ENCODE results near the gene MYO18A. TPM values are rescaled to one million over a fixed set of nuclear protein-coding genes. Genes with fewer than 3 reads are reported as not detected.
A peak's percentile ranks its signal among the peaks of the same experiment; 100 is the strongest.

MYO18A gene
- total and polyA plus RNA-seq, 4 donors: 41.4 to 75.9 (median 59.4) TPM

- Histone ChIP-seq H3K4me3 (ENCODE audit: low read depth, low read length) (no peak overlapping the region), H3K9me3 (ENCODE audit: control insufficient read depth, insufficient read depth, low read length) (no peaks in the 10 kb centered on the region), H3K27me3 (ENCODE audit: control insufficient read depth, insufficient read depth, low read length) (no peaks in the 10 kb centered on the region), H3K27ac (ENCODE audit: low read depth, low read length) (peak overlapping the region; percentile 68), H3K4me1 (ENCODE audit: control insufficient read depth, insufficient read depth, low read length) (peaks cover 70% of the 10 kb centered on the region), H3K36me3 (ENCODE audit: control insufficient read depth, insufficient read depth, low read length) (no peaks in the 10 kb centered on the region)
- 68% methylated on average over 6 of the region's 13 CpGs for WGBS (ENCODE audit: insufficient coverage)
- peak in 2 of 6 donors; percentile 80 to 86 for DNase-seq (ENCODE audit: low read depth in 4 of 6, low spot score in 6 of 6)
Observed at GRCh38 chr17:29039764-29040598, 140.2 kb downstream of the MYO18A start.

- Histone ChIP-seq H3K4me3 (ENCODE audit: low read depth, low read length) (no peak overlapping the region), H3K36me3 (ENCODE audit: control insufficient read depth, insufficient read depth, low read length) (no peaks in the 10 kb centered on the region), H3K4me1 (ENCODE audit: control insufficient read depth, insufficient read depth, low read length) (peaks cover 60% of the 10 kb centered on the region), H3K9me3 (ENCODE audit: control insufficient read depth, insufficient read depth, low read length) (peaks cover 9% of the 10 kb centered on the region), H3K27ac (ENCODE audit: low read depth, low read length) (peak overlapping the region; percentile 57), H3K27me3 (ENCODE audit: control insufficient read depth, insufficient read depth, low read length) (no peaks in the 10 kb centered on the region)
- WGBS (ENCODE audit: insufficient coverage): 4% methylated on average over 12 of the region's 15 CpGs
- DNase-seq (ENCODE audit: low read depth in 4 of 6, low spot score in 6 of 6): peak in 2 of 6 donors; percentile 86 to 88
Observed at GRCh38 chr17:29038085-29038795, 142.0 kb downstream of the MYO18A start.

GRCh38 chr17:29037739-29038084, 142.5 kb downstream of the MYO18A start:
- Histone ChIP-seq H3K4me3 (ENCODE audit: low read depth, low read length) (no peak overlapping the region), H3K9me3 (ENCODE audit: control insufficient read depth, insufficient read depth, low read length) (peaks cover 9% of the 10 kb centered on the region), H3K4me1 (ENCODE audit: control insufficient read depth, insufficient read depth, low read length) (peaks cover 58% of the 10 kb centered on the region), H3K27me3 (ENCODE audit: control insufficient read depth, insufficient read depth, low read length) (no peaks in the 10 kb centered on the region), H3K27ac (ENCODE audit: low read depth, low read length) (peak overlapping the region; percentile 57), H3K36me3 (ENCODE audit: control insufficient read depth, insufficient read depth, low read length) (no peaks in the 10 kb centered on the region)
- peak in 1 of 6 donors; percentile 85 for DNase-seq (ENCODE audit: low read depth in 4 of 6, low spot score in 6 of 6)
- 22% methylated on average over 10 of the region's 10 CpGs for WGBS (ENCODE audit: insufficient coverage)

- H3K27me3 ChIP-seq (ENCODE audit: control insufficient read depth, insufficient read depth, low read length): no peaks in the 10 kb centered on the region
- H3K4me1 ChIP-seq (ENCODE audit: control insufficient read depth, insufficient read depth, low read length): peaks cover 57% of the 10 kb centered on the region
- H3K4me3 ChIP-seq (ENCODE audit: low read depth, low read length): no peak overlapping the region
- peaks cover 9% of the 10 kb centered on the region for H3K9me3 ChIP-seq (ENCODE audit: control insufficient read depth, insufficient read depth, low read length)
- 95% methylated on average over 2 of the region's 5 CpGs for WGBS (ENCODE audit: insufficient coverage)
- no peaks in the 10 kb centered on the region for H3K36me3 ChIP-seq (ENCODE audit: control insufficient read depth, insufficient read depth, low read length)
- DNase-seq (ENCODE audit: low read depth in 4 of 6, low spot score in 6 of 6): no peak
- no peak overlapping the region for H3K27ac ChIP-seq (ENCODE audit: low read depth, low read length)
Observed at GRCh38 chr17:29036584-29036983, 143.6 kb downstream of the MYO18A start.

- H3K4me3 ChIP-seq (ENCODE audit: low read depth, low read length): no peak overlapping the region
- H3K27me3 ChIP-seq (ENCODE audit: control insufficient read depth, insufficient read depth, low read length): no peaks in the 10 kb centered on the region
- no peak for DNase-seq (ENCODE audit: low read depth in 4 of 6, low spot score in 6 of 6)
- H3K4me1 ChIP-seq (ENCODE audit: control insufficient read depth, insufficient read depth, low read length): peaks cover 47% of the 10 kb centered on the region
- H3K9me3 ChIP-seq (ENCODE audit: control insufficient read depth, insufficient read depth, low read length): peaks cover 9% of the 10 kb centered on the region
- H3K27ac ChIP-seq (ENCODE audit: low read depth, low read length): no peak overlapping the region
- H3K36me3 ChIP-seq (ENCODE audit: control insufficient read depth, insufficient read depth, low read length): no peaks in the 10 kb centered on the region
- no CpG with 5 or more reads among the region's 1 CpG for whole genome bisulfite sequencing (ENCODE audit: insufficient coverage)
Observed at GRCh38 chr17:29034510-29034909, 145.7 kb downstream of the MYO18A start.

- WGBS (ENCODE audit: insufficient coverage): 10% methylated on average over 1 of the region's 6 CpGs
- Histone ChIP-seq H3K27me3 (ENCODE audit: control insufficient read depth, insufficient read depth, low read length) (no peaks in the 10 kb centered on the region), H3K27ac (ENCODE audit: low read depth, low read length) (no peak overlapping the region)
Observed at GRCh38 chr17:29032857-29033197, 147.4 kb downstream of the MYO18A start.

GRCh38 chr17:29032013-29032856, 148.0 kb downstream of the MYO18A start:
- Histone ChIP-seq H3K9me3 (ENCODE audit: control insufficient read depth, insufficient read depth, low read length) (peaks cover 9% of the 10 kb centered on the region), H3K27me3 (ENCODE audit: control insufficient read depth, insufficient read depth, low read length) (no peaks in the 10 kb centered on the region), H3K4me1 (ENCODE audit: control insufficient read depth, insufficient read depth, low read length) (peaks cover 38% of the 10 kb centered on the region), H3K4me3 (ENCODE audit: low read depth, low read length) (no peak overlapping the region), H3K36me3 (ENCODE audit: control insufficient read depth, insufficient read depth, low read length) (no peaks in the 10 kb centered on the region), H3K27ac (ENCODE audit: low read depth, low read length) (no peak overlapping the region)
- peak in 2 of 6 donors; percentile 55 to 68 for DNase-seq (ENCODE audit: low read depth in 4 of 6, low spot score in 6 of 6)
- 26% methylated on average over 7 of the region's 11 CpGs for WGBS (ENCODE audit: insufficient coverage)

More at GRCh38 chr17:29032857-29033197, 147.4 kb downstream of the MYO18A start:
- DNase-seq (ENCODE audit: low read depth in 4 of 6, low spot score in 6 of 6): peak in 1 of 6 donors; percentile 77
- no peaks in the 10 kb centered on the region for H3K36me3 ChIP-seq (ENCODE audit: control insufficient read depth, insufficient read depth, low read length)
- H3K4me1 ChIP-seq (ENCODE audit: control insufficient read depth, insufficient read depth, low read length): peaks cover 38% of the 10 kb centered on the region
- H3K9me3 ChIP-seq (ENCODE audit: control insufficient read depth, insufficient read depth, low read length): peaks cover 9% of the 10 kb centered on the region
- H3K4me3 ChIP-seq (ENCODE audit: low read depth, low read length): no peak overlapping the region

GRCh38 chr17:29031488-29031887, 148.7 kb downstream of the MYO18A start:
- Histone ChIP-seq H3K9me3 (ENCODE audit: control insufficient read depth, insufficient read depth, low read length) (peaks cover 9% of the 10 kb centered on the region), H3K36me3 (ENCODE audit: control insufficient read depth, insufficient read depth, low read length) (no peaks in the 10 kb centered on the region), H3K4me1 (ENCODE audit: control insufficient read depth, insufficient read depth, low read length) (peaks cover 34% of the 10 kb centered on the region), H3K27me3 (ENCODE audit: control insufficient read depth, insufficient read depth, low read length) (no peaks in the 10 kb centered on the region), H3K4me3 (ENCODE audit: low read depth, low read length) (no peak overlapping the region), H3K27ac (ENCODE audit: low read depth, low read length) (no peak overlapping the region)
- WGBS (ENCODE audit: insufficient coverage): 55% methylated on average over 2 of the region's 5 CpGs
- DNase-seq (ENCODE audit: low read depth in 4 of 6, low spot score in 6 of 6): no peak

GRCh38 chr17:29024316-29024952, 155.8 kb downstream of the MYO18A start:
- peak in 1 of 6 donors; percentile 53 for DNase-seq (ENCODE audit: low read depth in 4 of 6, low spot score in 6 of 6)
- no peaks in the 10 kb centered on the region for H3K27me3 ChIP-seq (ENCODE audit: control insufficient read depth, insufficient read depth, low read length)
- no peaks in the 10 kb centered on the region for H3K9me3 ChIP-seq (ENCODE audit: control insufficient read depth, insufficient read depth, low read length)
- no peak overlapping the region for H3K27ac ChIP-seq (ENCODE audit: low read depth, low read length)
- H3K4me3 ChIP-seq (ENCODE audit: low read depth, low read length): no peak overlapping the region
- no peaks in the 10 kb centered on the region for H3K36me3 ChIP-seq (ENCODE audit: control insufficient read depth, insufficient read depth, low read length)
- H3K4me1 ChIP-seq (ENCODE audit: control insufficient read depth, insufficient read depth, low read length): peaks cover 30% of the 10 kb centered on the region
- WGBS (ENCODE audit: insufficient coverage): 60% methylated on average over 2 of the region's 6 CpGs
